ENCODE data around the gene RTF1.

The RTF1 gene

GRCh38 chr15:41510728-41511127 is 93.8 kb downstream of the RTF1 start:
- DNase-seq: no peak

- no peak for DNase-seq
These were observed 94.5 kb downstream of the RTF1 start for GRCh38 chr15:41511331-41511898.

GRCh38 chr15:41511899-41512369 is 95.0 kb downstream of the RTF1 start:
- DNase-seq: no peak

GRCh38 chr15:41512512-41512939 is 95.6 kb downstream of the RTF1 start:
- DNase-seq: no peak

- DNase-seq: no peak
These were observed 96.1 kb downstream of the RTF1 start for GRCh38 chr15:41512940-41513505.

- no peak for DNase-seq
These were observed 96.8 kb downstream of the RTF1 start, which contains the start of gene LTK for GRCh38 chr15:41513506-41514227. TSS of gene LTK (minus strand) at chr15:41513827. CDS start at chr15:41513709, 118 bp downstream.

GRCh38 chr15:41517895-41518449 is 101.1 kb downstream of the RTF1 start:
- no peak for DNase-seq

- DNase-seq: no peak
These were observed 103.7 kb downstream of the RTF1 start for GRCh38 chr15:41520636-41521035.

GRCh38 chr15:41521614-41522013 is 104.7 kb downstream of the RTF1 start:
- DNase-seq: no peak

- DNase-seq: no peak
These were observed 106.2 kb downstream of the RTF1 start for GRCh38 chr15:41523097-41523496.

- no peak for DNase-seq
These were observed 113.6 kb downstream of the RTF1 start for GRCh38 chr15:41530363-41530956.

Measured in stimulated activated CD4-positive, alpha-beta T cell treated with anti-CD3 and anti-CD28 coated beads, Interleukin-4, amount 100 ng/mL, for 24 hours (primary cell).